HepG2 (cell line): Measurements from ENCODE around the gene TNFSF12. TPM values are rescaled to one million over a fixed set of nuclear protein-coding genes. Genes with fewer than 3 reads are reported as not detected.
A peak's percentile ranks its signal among the peaks of the same experiment; 100 is the strongest.

Experiments used
- CHCHD3 ChIP-seq: sonication (generic); formaldehyde crosslinking; IDR thresholded peaks from 2 replicates; pipeline ENCODE4 v1.8.0; 2022; ENCODE audit warnings: mild to moderate bottlenecking, missing genetic modification reagents, moderate library complexity
- FIP1L1 ChIP-seq: fragments of 200-400 bp; formaldehyde crosslinking; IDR thresholded peaks from 2 replicates; pipeline ENCODE4 v1.6.1; 2018; ENCODE audit warnings: low read depth, mild to moderate bottlenecking, low read length, moderate library complexity, borderline replicate concordance; ENCODE audit not compliant: insufficient read depth
- GATA4 ChIP-seq: sonication (generic); IDR thresholded peaks from 2 replicates; pipeline ENCODE4 v1.6.1; 2016; ENCODE audit warnings: antibody characterized with exemption, low read depth, borderline replicate concordance
- HOMEZ ChIP-seq: IDR thresholded peaks from 2 replicates; pipeline ENCODE4 v1.6.1; 2016; ENCODE audit warnings: low read depth
- IRX3 ChIP-seq: sonication (generic); formaldehyde crosslinking; IDR thresholded peaks from 2 replicates; pipeline ENCODE4 v1.8.1; 2023; ENCODE audit warnings: mild to moderate bottlenecking, low read depth, missing genetic modification reagents, borderline replicate concordance
- KIAA2018 ChIP-seq: sonication (generic); formaldehyde crosslinking; IDR thresholded peaks from 2 replicates; pipeline ENCODE4 v1.5.0; 2020; ENCODE audit warnings: mild to moderate bottlenecking, missing genetic modification reagents, borderline replicate concordance
- MZF1 ChIP-seq: sonication (generic); formaldehyde crosslinking; IDR thresholded peaks from 2 replicates; pipeline ENCODE4 v1.8.1; 2023; ENCODE audit warnings: mild to moderate bottlenecking, missing genetic modification reagents, borderline replicate concordance
- SP1 ChIP-seq, 2 experiments: fragments of 450-650 bp in 1 of 2; sonication (generic) in 1 of 2; formaldehyde crosslinking in 1 of 2; IDR thresholded peaks; 2 replicates each; pipeline versions ENCODE4 v1.4.0 to v1.6.1; 2016 to 2020; ENCODE audit warnings: missing genetic modification reagents in 1 of 2
- TBX2 ChIP-seq: sonication (generic); formaldehyde crosslinking; IDR thresholded peaks from 2 replicates; pipeline ENCODE4 v1.5.0; 2020; ENCODE audit warnings: missing genetic modification reagents, mild to moderate bottlenecking, borderline replicate concordance
- THRA ChIP-seq: sonication (generic); formaldehyde crosslinking; IDR thresholded peaks from 2 replicates; pipeline ENCODE4 v1.4.0; 2020; ENCODE audit warnings: missing genetic modification reagents, borderline replicate concordance
- ZBTB20 ChIP-seq: sonication (generic); formaldehyde crosslinking; IDR thresholded peaks from 2 replicates; pipeline ENCODE4 v1.8.1; 2023; ENCODE audit warnings: missing genetic modification reagents, low read depth, mild to moderate bottlenecking, borderline replicate concordance
- ZBTB7A ChIP-seq: sonication (generic); formaldehyde crosslinking; IDR thresholded peaks from 2 replicates; pipeline ENCODE4 v1.8.0; 2022; ENCODE audit warnings: mild to moderate bottlenecking, missing genetic modification reagents
- ZMYM3 ChIP-seq: sonication (generic); formaldehyde crosslinking; IDR thresholded peaks from 2 replicates; pipeline ENCODE4 v1.5.1; 2020; ENCODE audit warnings: mild to moderate bottlenecking, missing genetic modification reagents
- ZNF10 ChIP-seq: sonication (generic); formaldehyde crosslinking; IDR thresholded peaks from 2 replicates; pipeline ENCODE4 v1.4.0; 2020; ENCODE audit warnings: mild to moderate bottlenecking, low read depth, missing genetic modification reagents, borderline replicate concordance
- ZNF256 ChIP-seq: sonication (generic); formaldehyde crosslinking; conservative IDR thresholded peaks from 2 replicates; pipeline ENCODE4 v1.4.0; 2020; ENCODE audit warnings: missing genetic modification reagents
- ZNF274 ChIP-seq: sonication (generic); formaldehyde crosslinking; IDR thresholded peaks from 2 replicates; pipeline ENCODE4 v1.5.1; 2020; ENCODE audit warnings: mild to moderate bottlenecking, missing genetic modification reagents
- ZNF576 ChIP-seq: sonication (generic); formaldehyde crosslinking; IDR thresholded peaks from 2 replicates; pipeline ENCODE4 v1.4.0; 2020; ENCODE audit warnings: mild to moderate bottlenecking, missing genetic modification reagents
- ZSCAN31 ChIP-seq: sonication (generic); formaldehyde crosslinking; IDR thresholded peaks from 2 replicates; pipeline ENCODE4 v1.5.0; 2020; ENCODE audit warnings: low read depth, mild to moderate bottlenecking, missing genetic modification reagents
- polyA plus RNA-seq, 8 experiments: library from polyadenylated mRNA; depleted of rRNA in 3 of 8; stranded (reverse) in 7 of 8; unstranded in 1 of 8; fragments of >200 nt; fragmentation: Illumina TruSeq in 4 of 8; extraction: Trizol in 4 of 8; gene quantifications; 2 replicates each; pipeline versions ENCODE4 v1.2.1 to v1.2.3, GENCODE V29; 2011 to 2016; ENCODE audit warnings: low read depth in 4 of 8, missing spikeins in 1 of 8, mixed read lengths in 1 of 8; ENCODE audit not compliant: insufficient read depth in 1 of 8
- total RNA-seq, 5 experiments: library from RNA; depleted of rRNA; stranded (reverse); fragments of >200 nt; fragmentation: Illumina TruSeq; extraction: Trizol; gene quantifications; 2 replicates each; pipeline ENCODE4 v1.2.3, GENCODE V29; 2016; ENCODE audit warnings: low read depth in 1 of 5

The TNFSF12 gene
- total and polyA plus RNA-seq, 2 of the 13 experiments (the other 11 are each of a cell fraction or from before 2014, with no cell fraction given), result 0.93 to 7.2 TPM

GRCh38 chr17:7561589-7562207, 12.8 kb downstream of the TNFSF12 start, which contains the start of gene SENP3 (continued):
- TF ChIP-seq KIAA2018 (CRISPR knock-in tag), result no peak
- no peak; the same call in 1 of the 2 replicates for TF ChIP-seq TBX2 (CRISPR knock-in tag)
- no peak for TF ChIP-seq SP1 (IDR thresholded peaks at IDR 0.05)
- TF ChIP-seq SP1 (CRISPR knock-in tag; IDR thresholded peaks at IDR 0.05), result peak; percentile 21
- no peak for TF ChIP-seq MZF1 (CRISPR knock-in tag)
- no peak for TF ChIP-seq ZSCAN31
- TF ChIP-seq FIP1L1, result no peak
- no peak for TF ChIP-seq CHCHD3 (CRISPR knock-in tag)
- TF ChIP-seq ZNF256 (CRISPR knock-in tag), result no peak
- TF ChIP-seq ZMYM3, result no peak
- 0 out of 2 replicates have a peak, but pooled peaks have one; percentile 55 for TF ChIP-seq ZNF274 (CRISPR knock-in tag)
- TF ChIP-seq HOMEZ, result no peak
- no peak for TF ChIP-seq ZBTB7A
- TF ChIP-seq IRX3 (CRISPR knock-in tag), result no peak
- TF ChIP-seq GATA4, result no peak
- TF ChIP-seq ZBTB20 (CRISPR knock-in tag), result no peak
- TF ChIP-seq THRA, result no peak
- TF ChIP-seq ZNF10, result no peak
- no peak; the same call in 1 of the 2 replicates for TF ChIP-seq ZNF576 (CRISPR knock-in tag)
